Measurements from ENCODE around the gene CHTOP.

Gene CHTOP

GRCh38 chr1:153613406-153613805 lies 20.5 kb upstream of the CHTOP start:
- no peak for DNase-seq (ENCODE audit: low spot score)

- no peak for DNase-seq (ENCODE audit: low spot score)
Observed at GRCh38 chr1:153614189-153614900, 19.5 kb upstream of the CHTOP start.

GRCh38 chr1:153614906-153615305 lies 19.0 kb upstream of the CHTOP start:
- no peak for DNase-seq (ENCODE audit: low spot score)

DNA sequence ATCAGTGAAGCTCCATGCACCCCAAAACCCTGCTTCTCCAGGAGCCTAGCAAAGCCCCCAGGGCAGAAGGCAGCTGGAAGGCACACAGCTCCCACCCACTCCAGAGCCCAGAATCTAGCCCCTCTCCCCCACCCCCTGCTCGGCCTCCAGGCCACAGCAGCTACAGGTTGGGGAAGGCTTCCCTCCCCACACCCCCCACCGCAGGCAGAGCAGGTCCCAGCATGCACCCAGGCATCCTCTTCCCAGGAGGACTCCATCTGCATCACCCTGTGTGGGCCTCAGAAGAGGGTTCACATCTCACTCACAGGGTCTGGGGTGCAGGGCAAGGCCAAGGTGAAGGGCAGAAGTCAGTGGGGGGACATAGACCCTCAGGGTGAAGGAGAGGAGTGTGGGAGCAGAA lies 18.5 kb upstream of the CHTOP start:
- no peak for DNase-seq (ENCODE audit: low spot score)

- DNase-seq (ENCODE audit: low spot score) = peak; percentile 31
Observed at GRCh38 chr1:153616144-153616916, 17.5 kb upstream of the CHTOP start, which contains the start of gene S100A14. Gene S100A14, minus strand, starts transcription at chr1:153616325. Its CDS starts 467 bp downstream, at chr1:153615858.

- DNase-seq (ENCODE audit: low spot score) = no peak
Observed at GRCh38 chr1:153616917-153617311, 17.0 kb upstream of the CHTOP start.

DNA sequence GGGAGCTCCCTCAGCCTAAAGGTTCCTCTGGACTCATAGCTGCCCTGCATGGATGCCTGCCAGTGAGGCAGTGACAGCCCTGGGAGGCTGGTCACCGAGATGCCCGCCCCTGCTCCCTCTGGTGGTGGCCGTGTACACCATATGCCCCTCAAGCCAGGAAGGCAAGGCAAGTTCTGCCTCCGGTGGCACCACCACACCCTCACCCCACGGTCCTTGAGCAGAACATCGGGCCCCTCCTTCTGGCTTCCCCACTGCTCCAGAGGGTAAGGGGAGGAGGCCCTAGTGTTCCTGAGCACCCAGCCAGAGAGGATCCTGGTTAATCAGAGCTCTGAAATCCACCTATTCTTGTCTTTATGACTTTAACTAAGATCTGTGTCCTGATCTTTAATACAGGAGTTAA lies 16.2 kb upstream of the CHTOP start:
- DNase-seq (ENCODE audit: low spot score) = no peak

DNA sequence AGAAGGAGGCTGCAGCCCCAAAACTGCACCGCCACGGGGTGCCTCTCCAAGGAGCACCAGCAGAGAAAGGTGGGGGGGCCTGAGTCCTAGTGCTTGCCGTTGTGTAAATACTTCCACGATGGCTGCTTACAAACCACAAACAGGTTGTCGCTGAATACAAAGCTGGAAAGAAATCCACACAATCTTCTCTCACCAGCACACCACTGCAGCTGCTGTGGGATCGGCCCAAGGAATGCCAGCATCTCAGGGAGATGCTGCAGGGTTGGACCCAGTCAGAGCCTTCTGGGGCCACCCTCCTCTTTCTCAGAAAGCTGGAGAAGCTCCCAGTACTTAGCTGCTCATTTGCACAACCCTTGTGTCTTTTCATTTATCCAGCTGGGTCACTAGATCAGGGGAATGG lies 14.7 kb upstream of the CHTOP start:
- no peak for DNase-seq (ENCODE audit: low spot score)

- DNase-seq (ENCODE audit: low spot score) = no peak
Observed at GRCh38 chr1:153623101-153623500, 10.8 kb upstream of the CHTOP start.

DNA sequence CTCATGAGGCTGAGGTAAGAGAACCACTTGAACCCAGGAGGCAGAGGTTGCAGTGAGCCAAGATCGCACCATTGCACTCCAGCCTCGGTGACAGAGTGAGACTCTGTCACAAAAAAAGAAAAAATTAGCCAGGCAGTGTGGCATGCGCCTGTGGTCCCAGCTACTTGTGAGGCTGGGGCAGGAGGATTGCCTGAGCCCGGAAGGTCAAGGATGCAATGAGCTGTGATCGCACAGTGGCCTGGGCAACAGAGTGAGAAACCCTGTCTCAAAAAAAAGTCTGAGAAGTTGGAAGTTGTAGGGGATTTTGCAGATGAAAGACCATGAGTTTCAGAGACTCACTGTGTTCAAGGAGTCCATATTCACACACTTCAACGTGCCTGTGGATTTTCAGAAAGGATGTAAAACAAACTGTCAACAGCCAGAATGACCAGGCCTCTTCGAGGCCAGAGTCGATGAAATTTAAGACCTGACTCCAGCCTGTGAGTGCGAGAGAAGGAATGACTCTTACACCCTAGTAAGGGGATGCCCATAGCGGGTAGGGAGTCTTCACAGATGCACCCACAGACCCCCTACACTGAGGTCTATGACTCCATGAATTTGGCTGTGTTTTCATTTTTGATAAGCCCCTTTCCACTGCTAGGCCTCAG lies 8.8 kb upstream of the CHTOP start:
- DNase-seq (ENCODE audit: low spot score) = no peak

- DNase-seq (ENCODE audit: low spot score) = no peak
Observed at GRCh38 chr1:153626477-153626903, 7.4 kb upstream of the CHTOP start.

- no peak for DNase-seq (ENCODE audit: low spot score)
Observed at GRCh38 chr1:153626904-153627714, 6.8 kb upstream of the CHTOP start, which contains the start of gene S100A13. Gene S100A13, minus strand, starts transcription at chr1:153627505. Its CDS starts 1,033 bp downstream, at chr1:153626472.

GRCh38 chr1:153627715-153628626 lies 5.9 kb upstream of the CHTOP start, which contains the start of gene S100A1:
Gene S100A1, plus strand, starts transcription at chr1:153628434. Its CDS starts 2,088 bp downstream, at chr1:153630522.
- no peak for DNase-seq (ENCODE audit: low spot score)

- DNase-seq (ENCODE audit: low spot score) = no peak
Observed at GRCh38 chr1:153628638-153629342, 5.1 kb upstream of the CHTOP start.

DNA sequence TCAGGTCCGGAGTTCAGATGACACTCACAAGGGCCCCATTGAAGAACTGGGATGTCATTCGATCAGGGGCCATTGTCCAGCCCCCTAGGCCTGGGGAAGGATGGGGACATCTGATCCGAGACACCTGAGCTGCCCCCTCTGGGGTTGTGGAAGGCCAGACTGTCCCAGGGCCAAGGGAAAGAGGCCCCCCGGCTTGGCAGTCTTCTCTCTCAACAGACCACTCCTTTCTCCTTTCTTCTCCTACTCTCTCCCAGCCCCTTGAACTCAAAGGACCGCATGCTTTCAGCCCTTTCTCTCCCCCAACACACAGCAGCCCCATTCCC lies 4.6 kb upstream of the CHTOP start:
- DNase-seq (ENCODE audit: low spot score) = no peak

DNA sequence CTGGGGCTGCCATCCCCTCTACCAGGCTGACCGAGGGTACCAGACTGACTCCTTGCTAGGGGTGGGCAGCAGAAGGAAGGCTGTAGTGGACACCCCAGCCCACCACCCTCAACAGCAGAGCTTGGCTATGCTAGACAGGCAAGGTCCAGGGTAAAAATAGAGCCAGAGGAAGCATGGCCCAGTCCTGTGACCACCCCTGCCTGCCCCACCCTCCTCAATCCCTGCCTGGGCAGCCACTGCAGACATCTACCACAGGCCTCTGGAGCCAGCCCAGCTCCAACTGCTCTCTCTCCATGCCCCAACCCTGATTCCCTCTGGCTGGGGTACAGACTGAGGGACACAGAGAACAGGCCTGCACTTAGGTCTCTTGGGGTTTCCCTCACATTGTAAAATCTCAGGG lies 3.9 kb upstream of the CHTOP start:
- no peak for DNase-seq (ENCODE audit: low spot score)

GRCh38 chr1:153630384-153630783 lies 3.5 kb upstream of the CHTOP start:
- no peak for DNase-seq (ENCODE audit: low spot score)

- no peak for DNase-seq (ENCODE audit: low spot score)
Observed at GRCh38 chr1:153631047-153632022, 2.5 kb upstream of the CHTOP start.

- no peak for DNase-seq (ENCODE audit: low spot score)
Observed at GRCh38 chr1:153633161-153633753, 609 bp upstream of the CHTOP start.
